Dermis microvascular lymphatic vessel endothelial cell (primary cell): ENCODE results near the gene PRSS48. TPM values are rescaled to one million over a fixed set of nuclear protein-coding genes. Genes with fewer than 3 reads are reported as not detected.
"Not testable (repeated sequence)": the region's sequence is repeated elsewhere in the genome, so short reads cannot be mapped to it uniquely, and the experiment has no call there.

Source experiments
- DNase-seq, 2 donors: peaks; one replicate each; pipeline versions ENCODE4 v3.0.0 to v3.0.0-alpha.2; 2010; ENCODE audit warnings: low read depth in 2 of 2
- total RNA-seq: library from RNA; depleted of rRNA; stranded (reverse); fragments of >200 nt; gene quantifications from 2 replicates; pipeline ENCODE4 v1.2.1, GENCODE V29; 2014

Gene PRSS48
- total RNA-seq: not detected in 2 replicates

GRCh38 chr4:151276787-151277562 is at the start of gene PRSS48:
Gene PRSS48 (plus strand): TSS chr4:151277161. CDS start chr4:151277173, 12 bp downstream.
- peak; percentile 30 to 69 for DNase-seq

GRCh38 chr4:151227172-151227571 is 49.8 kb upstream of the PRSS48 start:
- DNase-seq: no peak

GRCh38 chr4:151227731-151228130 is 49.2 kb upstream of the PRSS48 start:
- peak; percentile 98 to 100 for DNase-seq

- DNase-seq: peak in 1 of 2 donors; percentile 84
Measured at GRCh38 chr4:151228189-151229119, 48.5 kb upstream of the PRSS48 start.

GRCh38 chr4:151231915-151232595 is 44.9 kb upstream of the PRSS48 start:
- DNase-seq: no peak

- no peak for DNase-seq
Measured at GRCh38 chr4:151233600-151233999, 43.4 kb upstream of the PRSS48 start.

- DNase-seq: not testable (repeated sequence)
Measured at GRCh38 chr4:151235373-151235772, 41.6 kb upstream of the PRSS48 start.

GRCh38 chr4:151236036-151236435 is 40.9 kb upstream of the PRSS48 start:
- DNase-seq: no peak

GRCh38 chr4:151238477-151238876 is 38.5 kb upstream of the PRSS48 start:
- peak in 1 of 2 donors; percentile 54 for DNase-seq

- DNase-seq: no peak
Measured at GRCh38 chr4:151239608-151240007, 37.4 kb upstream of the PRSS48 start.

GRCh38 chr4:151242305-151242704 is 34.7 kb upstream of the PRSS48 start:
- no peak for DNase-seq

GRCh38 chr4:151246742-151247141 is 30.2 kb upstream of the PRSS48 start:
- no peak for DNase-seq

- DNase-seq: no peak
Measured at GRCh38 chr4:151247395-151247794, 29.6 kb upstream of the PRSS48 start.

- no peak for DNase-seq
Measured at GRCh38 chr4:151248519-151248918, 28.4 kb upstream of the PRSS48 start.

- no peak for DNase-seq
Measured at GRCh38 chr4:151250706-151251105, 26.3 kb upstream of the PRSS48 start.

- peak; percentile 68 to 81 for DNase-seq
Measured at GRCh38 chr4:151251603-151252304, 25.2 kb upstream of the PRSS48 start.

GRCh38 chr4:151255226-151255625 is 21.7 kb upstream of the PRSS48 start:
- DNase-seq: not testable (repeated sequence)

- not testable (repeated sequence) for DNase-seq
Measured at GRCh38 chr4:151255680-151256079, 21.3 kb upstream of the PRSS48 start.

GRCh38 chr4:151256134-151256533 is 20.8 kb upstream of the PRSS48 start:
- DNase-seq: peak in 1 of 2 donors; percentile 19

- no peak for DNase-seq
Measured at GRCh38 chr4:151257704-151258103, 19.3 kb upstream of the PRSS48 start.

- no peak for DNase-seq
Measured at GRCh38 chr4:151259752-151260151, 17.2 kb upstream of the PRSS48 start.
